Subcutaneous abdominal adipose tissue (tissue), 5 donors: Measurements from ENCODE around the gene GARIN5A.
A peak's percentile ranks its signal among the peaks of the same experiment; 100 is the strongest.
"Not testable (repeated sequence)": the region's sequence is repeated elsewhere in the genome, so short reads cannot be mapped to it uniquely, and the experiment has no call there.

Experiments
- H3K27ac ChIP-seq: one replicate; pipeline ENCODE4 v1.7.0; 2013; ENCODE audit warnings: low read depth, mild to moderate bottlenecking, inconsistent platforms, low read length, moderate library complexity
- H3K27me3 ChIP-seq, 5 donors: one replicate each; pipeline ENCODE4 v1.7.0; 2013; ENCODE audit warnings: low read length in 5 of 5, inconsistent platforms in 1 of 5; ENCODE audit not compliant: control insufficient read depth in 5 of 5, insufficient read depth in 4 of 5
- H3K36me3 ChIP-seq, 5 donors: one replicate each; pipeline ENCODE4 v1.7.0; 2013; ENCODE audit warnings: low read length in 5 of 5; ENCODE audit not compliant: control insufficient read depth in 5 of 5, insufficient read depth in 5 of 5
- H3K4me1 ChIP-seq, 5 donors: one replicate each; pipeline ENCODE4 v1.7.0; 2013; ENCODE audit warnings: low read length in 5 of 5, mild to moderate bottlenecking in 3 of 5, moderate library complexity in 1 of 5; ENCODE audit not compliant: control insufficient read depth in 5 of 5, insufficient read depth in 5 of 5
- H3K4me3 ChIP-seq, 5 donors: one replicate each; pipeline ENCODE4 v1.7.0; 2013; ENCODE audit warnings: low read length in 5 of 5, low read depth in 1 of 5
- H3K9ac ChIP-seq, 5 donors: one replicate each; pipeline ENCODE4 v1.7.0; 2013; ENCODE audit warnings: low read length in 5 of 5, mild to moderate bottlenecking in 4 of 5, moderate library complexity in 3 of 5
- H3K9me3 ChIP-seq, 5 donors: one replicate each; pipeline ENCODE4 v1.7.0; 2013; ENCODE audit warnings: low read length in 5 of 5; ENCODE audit not compliant: control insufficient read depth in 5 of 5
- donor health status: healthy.
- donor health status: healthy.
- donor health status: healthy.
- donor health status: healthy.
- donor health status: healthy.

GARIN5A gene

GRCh38 chr19:50478901-50479715, 2.5 kb upstream of the GARIN5A start:
- H3K9ac ChIP-seq, result no peak overlapping the region
- H3K36me3 ChIP-seq, result peaks cover 0 to 50% (median 46%) of the 10 kb centered on the region in 5 donors
- H3K9me3 ChIP-seq, result no peaks in the 10 kb centered on the region
- H3K4me1 ChIP-seq, result peaks cover 3 to 21% (median 16%) of the 10 kb centered on the region in 5 donors
- no peak overlapping the region for H3K27ac ChIP-seq
- no peak overlapping the region for H3K4me3 ChIP-seq
- no peaks in the 10 kb centered on the region for H3K27me3 ChIP-seq

GRCh38 chr19:50477751-50478515, 1.3 kb upstream of the GARIN5A start:
- peaks cover 3 to 21% (median 16%) of the 10 kb centered on the region in 5 donors for H3K4me1 ChIP-seq
- H3K4me3 ChIP-seq, result peak overlapping the region in 2 of 5 donors; percentile 93 to 94
- no peaks in the 10 kb centered on the region for H3K9me3 ChIP-seq
- no peaks in the 10 kb centered on the region for H3K27me3 ChIP-seq
- peaks cover 0 to 44% (median 40%) of the 10 kb centered on the region in 5 donors for H3K36me3 ChIP-seq
- H3K27ac ChIP-seq, result no peak overlapping the region
- H3K9ac ChIP-seq, result peak overlapping the region in 4 of 5 donors; percentile 30 to 95 (median 58)

- Histone ChIP-seq H3K27ac (no peak overlapping the region), H3K36me3 (peaks cover 0 to 35% (median 31%) of the 10 kb centered on the region in 5 donors), H3K4me1 (peaks cover 3 to 21% (median 16%) of the 10 kb centered on the region in 5 donors), H3K9me3 (no peaks in the 10 kb centered on the region), H3K4me3 (peak overlapping the region; percentile 69 to 98 (median 93)), H3K9ac (peak overlapping the region in 4 of 5 donors; percentile 76 to 95 (median 88)), H3K27me3 (no peaks in the 10 kb centered on the region)
Measured at GRCh38 chr19:50476907-50477238, 225 bp upstream of the GARIN5A start.

GRCh38 chr19:50475736-50476223, 868 bp downstream of the GARIN5A start:
- no peak overlapping the region for H3K9ac ChIP-seq
- H3K27me3 ChIP-seq, result no peaks in the 10 kb centered on the region
- peak overlapping the region in 3 of 5 donors; percentile 93 to 98 (median 94) for H3K4me3 ChIP-seq
- H3K9me3 ChIP-seq, result no peaks in the 10 kb centered on the region
- peaks cover 3 to 21% (median 16%) of the 10 kb centered on the region in 5 donors for H3K4me1 ChIP-seq
- H3K36me3 ChIP-seq, result peaks cover 0 to 24% (median 20%) of the 10 kb centered on the region in 5 donors
- H3K27ac ChIP-seq, result no peak overlapping the region

- Histone ChIP-seq H3K9me3 (no peaks in the 10 kb centered on the region), H3K27me3 (no peaks in the 10 kb centered on the region), H3K4me3 (no peak overlapping the region), H3K27ac (no peak overlapping the region), H3K4me1 (peaks cover 3 to 21% (median 16%) of the 10 kb centered on the region in 5 donors), H3K9ac (no peak overlapping the region), H3K36me3 (peaks cover 0 to 18% (median 13%) of the 10 kb centered on the region in 5 donors)
Measured at GRCh38 chr19:50475101-50475568, 1.5 kb downstream of the GARIN5A start.

GRCh38 chr19:50473336-50473735, 3.3 kb downstream of the GARIN5A start:
- H3K27ac ChIP-seq, H3K36me3 ChIP-seq, H3K9me3 ChIP-seq, H3K27me3 ChIP-seq, H3K9ac ChIP-seq, H3K4me3 ChIP-seq: not testable (repeated sequence)
- peaks cover 3 to 20% (median 16%) of the 10 kb centered on the region in 5 donors for H3K4me1 ChIP-seq

GRCh38 chr19:50468818-50469217, 7.8 kb downstream of the GARIN5A start:
- no peaks in the 10 kb centered on the region for H3K36me3 ChIP-seq
- H3K27me3 ChIP-seq, result peaks cover 3 to 12% (median 12%) of the 10 kb centered on the region in 5 donors
- no peak overlapping the region for H3K27ac ChIP-seq
- H3K4me1 ChIP-seq, result no peaks in the 10 kb centered on the region
- no peak overlapping the region for H3K9ac ChIP-seq
- H3K9me3 ChIP-seq, result no peaks in the 10 kb centered on the region
- no peak overlapping the region for H3K4me3 ChIP-seq

GRCh38 chr19:50467566-50467965, 9.1 kb downstream of the GARIN5A start:
- Histone ChIP-seq H3K9me3 (no peaks in the 10 kb centered on the region), H3K27me3 (peaks cover 3 to 12% (median 12%) of the 10 kb centered on the region in 5 donors)

GRCh38 chr19:50466706-50467039, 10.0 kb downstream of the GARIN5A start:
- H3K4me3 ChIP-seq, result no peak overlapping the region
- no peak overlapping the region for H3K9ac ChIP-seq
- H3K4me1 ChIP-seq, result no peaks in the 10 kb centered on the region
- no peaks in the 10 kb centered on the region for H3K9me3 ChIP-seq
- H3K27me3 ChIP-seq, result peaks cover 3 to 15% (median 12%) of the 10 kb centered on the region in 5 donors
- no peak overlapping the region for H3K27ac ChIP-seq
- H3K36me3 ChIP-seq, result no peaks in the 10 kb centered on the region

More at GRCh38 chr19:50467566-50467965, 9.1 kb downstream of the GARIN5A start:
- no peak overlapping the region for H3K27ac ChIP-seq
- H3K4me3 ChIP-seq, result no peak overlapping the region
- H3K9ac ChIP-seq, result no peak overlapping the region
- no peaks in the 10 kb centered on the region for H3K4me1 ChIP-seq
- no peaks in the 10 kb centered on the region for H3K36me3 ChIP-seq
